Neuron (in vitro differentiated cells): Measurements from ENCODE around the gene ZNF492.
"Not testable (repeated sequence)": the region's sequence is repeated elsewhere in the genome, so short reads cannot be mapped to it uniquely, and the experiment has no call there.

Source experiments
- H2AFZ ChIP-seq: one replicate; pipeline ENCODE4 v1.6.1; 2013; ENCODE audit warnings: low read depth, mild to moderate bottlenecking, inconsistent platforms, low read length, moderate library complexity
- H3K27me3 ChIP-seq: one replicate; pipeline ENCODE4 v1.6.1; 2013; ENCODE audit warnings: low read length; ENCODE audit not compliant: insufficient read depth
- H3K36me3 ChIP-seq: one replicate; pipeline ENCODE4 v1.6.1; 2013; ENCODE audit warnings: low read length; ENCODE audit not compliant: insufficient read depth
- H3K4me1 ChIP-seq: one replicate; pipeline ENCODE4 v1.6.1; 2013; ENCODE audit warnings: low read length; ENCODE audit not compliant: insufficient read depth
- H3K4me3 ChIP-seq: 2 replicates; pipeline ENCODE4 v1.5.1; 2013; ENCODE audit warnings: mild to moderate bottlenecking, low read length, moderate library complexity
- H3K9me3 ChIP-seq: one replicate; pipeline ENCODE4 v1.6.1; 2013; ENCODE audit warnings: low read length

Gene ZNF492

GRCh38 chr19:22622020-22622419 is 12.1 kb upstream of the ZNF492 start:
- no peaks in the 10 kb centered on the region for H3K36me3 ChIP-seq
- H3K4me1 ChIP-seq = no peaks in the 10 kb centered on the region
- no peaks in the 10 kb centered on the region for H3K27me3 ChIP-seq
- no peak overlapping the region for H2AFZ ChIP-seq
- H3K9me3 ChIP-seq = peaks cover 2% of the 10 kb centered on the region
- H3K4me3 ChIP-seq = no peak overlapping the region

- H3K9me3 ChIP-seq = peaks cover 2% of the 10 kb centered on the region
- H2AFZ ChIP-seq = no peak overlapping the region
- no peaks in the 10 kb centered on the region for H3K36me3 ChIP-seq
- no peak overlapping the region for H3K4me3 ChIP-seq
- no peaks in the 10 kb centered on the region for H3K4me1 ChIP-seq
- no peaks in the 10 kb centered on the region for H3K27me3 ChIP-seq
Measured at GRCh38 chr19:22622901-22623840, 11.0 kb upstream of the ZNF492 start.

- no peaks in the 10 kb centered on the region for H3K27me3 ChIP-seq
- H2AFZ ChIP-seq = no peak overlapping the region
- no peaks in the 10 kb centered on the region for H3K36me3 ChIP-seq
- no peak overlapping the region for H3K4me3 ChIP-seq
- H3K9me3 ChIP-seq = peaks cover 2% of the 10 kb centered on the region
- H3K4me1 ChIP-seq = no peaks in the 10 kb centered on the region
Measured at GRCh38 chr19:22623841-22624221, 10.3 kb upstream of the ZNF492 start.

GRCh38 chr19:22625266-22626035 is 8.7 kb upstream of the ZNF492 start:
- no peak overlapping the region for H2AFZ ChIP-seq
- H3K4me3 ChIP-seq = no peak overlapping the region
- H3K9me3 ChIP-seq = no peaks in the 10 kb centered on the region
- no peaks in the 10 kb centered on the region for H3K36me3 ChIP-seq
- H3K27me3 ChIP-seq = no peaks in the 10 kb centered on the region
- H3K4me1 ChIP-seq = no peaks in the 10 kb centered on the region

- Histone ChIP-seq H3K4me3 (no peak overlapping the region), H3K27me3 (no peaks in the 10 kb centered on the region), H3K9me3 (no peaks in the 10 kb centered on the region), H3K36me3 (no peaks in the 10 kb centered on the region), H3K4me1 (no peaks in the 10 kb centered on the region), H2AFZ (no peak overlapping the region)
Measured at GRCh38 chr19:22627526-22627925, 6.6 kb upstream of the ZNF492 start.

- Histone ChIP-seq H3K4me1 (no peaks in the 10 kb centered on the region), H3K36me3 (no peaks in the 10 kb centered on the region), H3K9me3 (no peaks in the 10 kb centered on the region), H3K4me3 (no peak overlapping the region), H2AFZ (no peak overlapping the region), H3K27me3 (no peaks in the 10 kb centered on the region)
Measured at GRCh38 chr19:22628401-22628800, 5.7 kb upstream of the ZNF492 start.

GRCh38 chr19:22634450-22634827 is 315 bp downstream of the ZNF492 start:
- Histone ChIP-seq H3K27me3 (no peaks in the 10 kb centered on the region), H3K9me3 (no peaks in the 10 kb centered on the region), H3K4me3 (no peak overlapping the region), H3K4me1 (no peaks in the 10 kb centered on the region), H3K36me3 (no peaks in the 10 kb centered on the region), H2AFZ (no peak overlapping the region)

- H3K4me1 ChIP-seq, H3K9me3 ChIP-seq, H3K4me3 ChIP-seq, H2AFZ ChIP-seq, H3K27me3 ChIP-seq, H3K36me3 ChIP-seq: not testable (repeated sequence)
Measured at GRCh38 chr19:22685493-22685892, 51.4 kb downstream of the ZNF492 start.

- H3K4me1 ChIP-seq, H3K4me3 ChIP-seq, H3K36me3 ChIP-seq, H3K27me3 ChIP-seq, H2AFZ ChIP-seq, H3K9me3 ChIP-seq: not testable (repeated sequence)
Measured at GRCh38 chr19:22702661-22703060, 68.5 kb downstream of the ZNF492 start.

- H3K4me1 ChIP-seq, H3K4me3 ChIP-seq, H3K9me3 ChIP-seq, H2AFZ ChIP-seq, H3K36me3 ChIP-seq, H3K27me3 ChIP-seq: not testable (repeated sequence)
Measured at GRCh38 chr19:22703096-22703495, 69.0 kb downstream of the ZNF492 start.

- Histone ChIP-seq H2AFZ (no peak overlapping the region), H3K36me3 (no peaks in the 10 kb centered on the region), H3K27me3 (no peaks in the 10 kb centered on the region), H3K4me1 (no peaks in the 10 kb centered on the region), H3K4me3 (no peak overlapping the region), H3K9me3 (no peaks in the 10 kb centered on the region)
Measured at GRCh38 chr19:22708983-22709382, 74.9 kb downstream of the ZNF492 start.
